Right lobe of liver (tissue), 4 donors: ENCODE results near the gene CLSTN1.
"Not testable (repeated sequence)": the region's sequence is repeated elsewhere in the genome, so short reads cannot be mapped to it uniquely, and the experiment has no call there.

Source experiments
- POLR2A ChIP-seq: fragments of 450-650 bp; IDR thresholded peaks from one replicate; pipeline ENCODE4 v1.6.1; 2017; ENCODE audit warnings: antibody characterized with exemption, mild to moderate bottlenecking
- TF ChIP-seq, protein P1 (sequence below), 4 donors: fragments of 200-600 bp in 3 of 4; fragments of 450-650 bp in 1 of 4; IDR thresholded peaks; one replicate each; pipeline versions ENCODE4 v1.5.1 to v1.8.0; 2016 to 2022; ENCODE audit warnings: antibody characterized with exemption in 4 of 4, mild to moderate bottlenecking in 2 of 4
- donor health status: DM: no; HTN: no; CAD: no.
- donor health status: DM: no; HTN: no; CAD: no.
- donor health status: DM: no; HTN: yes; CAD: no.

DNA sequence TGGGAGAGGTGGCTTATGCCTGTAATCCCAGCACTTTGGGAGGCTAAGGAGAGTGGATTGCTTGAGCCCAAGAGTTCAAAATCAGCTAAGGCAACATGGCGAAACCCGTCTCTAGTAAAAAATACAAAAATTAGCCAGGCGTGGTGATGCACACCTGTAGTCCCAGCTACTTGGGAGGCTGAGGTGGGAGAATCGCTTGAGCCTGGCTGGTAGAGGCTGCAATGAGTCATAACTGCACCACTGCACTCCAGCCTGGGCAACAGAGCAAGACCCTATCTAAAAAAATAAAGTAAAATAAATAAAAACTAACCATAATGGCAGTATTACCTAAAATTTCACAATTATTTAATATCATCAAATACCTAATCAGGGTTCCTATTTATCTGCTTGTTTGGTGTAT lies 34.1 kb downstream of the CLSTN1 start:
- TF ChIP-seq, protein P1, sequence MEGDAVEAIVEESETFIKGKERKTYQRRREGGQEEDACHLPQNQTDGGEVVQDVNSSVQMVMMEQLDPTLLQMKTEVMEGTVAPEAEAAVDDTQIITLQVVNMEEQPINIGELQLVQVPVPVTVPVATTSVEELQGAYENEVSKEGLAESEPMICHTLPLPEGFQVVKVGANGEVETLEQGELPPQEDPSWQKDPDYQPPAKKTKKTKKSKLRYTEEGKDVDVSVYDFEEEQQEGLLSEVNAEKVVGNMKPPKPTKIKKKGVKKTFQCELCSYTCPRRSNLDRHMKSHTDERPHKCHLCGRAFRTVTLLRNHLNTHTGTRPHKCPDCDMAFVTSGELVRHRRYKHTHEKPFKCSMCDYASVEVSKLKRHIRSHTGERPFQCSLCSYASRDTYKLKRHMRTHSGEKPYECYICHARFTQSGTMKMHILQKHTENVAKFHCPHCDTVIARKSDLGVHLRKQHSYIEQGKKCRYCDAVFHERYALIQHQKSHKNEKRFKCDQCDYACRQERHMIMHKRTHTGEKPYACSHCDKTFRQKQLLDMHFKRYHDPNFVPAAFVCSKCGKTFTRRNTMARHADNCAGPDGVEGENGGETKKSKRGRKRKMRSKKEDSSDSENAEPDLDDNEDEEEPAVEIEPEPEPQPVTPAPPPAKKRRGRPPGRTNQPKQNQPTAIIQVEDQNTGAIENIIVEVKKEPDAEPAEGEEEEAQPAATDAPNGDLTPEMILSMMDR (IDR thresholded peaks at IDR 0.05) = not testable (repeated sequence)
- not testable (repeated sequence) for TF ChIP-seq POLR2A
